Uterus (tissue), 4 donors: ENCODE data around the gene C5orf15. TPM values are rescaled to one million over a fixed set of nuclear protein-coding genes. Genes with fewer than 3 reads are reported as not detected.

Source experiments
- DNase-seq, 2 donors: peaks; one replicate each; pipeline ENCODE4 v3.0.0-alpha.2; 2019 to 2020
- H3K27ac ChIP-seq, 2 donors: fragments of 200-600 bp; sonication (generic); 1 replicate in 1 of 2; 2 replicates in 1 of 2; pipeline ENCODE4 v1.5.1; 2016 to 2018
- H3K27me3 ChIP-seq, 2 donors: fragments of 200-600 bp; sonication (generic); one replicate each; pipeline ENCODE4 v1.5.1; 2018 to 2019; ENCODE audit warnings: control low read depth in 1 of 2
- H3K36me3 ChIP-seq, 2 donors: fragments of 200-600 bp; sonication (generic); one replicate each; pipeline ENCODE4 v1.5.1; 2019; ENCODE audit warnings: control low read depth in 1 of 2
- H3K4me1 ChIP-seq, 2 donors: fragments of 200-600 bp; sonication (generic); one replicate each; pipeline ENCODE4 v1.5.1; 2018 to 2019; ENCODE audit warnings: control low read depth in 1 of 2
- H3K4me3 ChIP-seq, 2 donors: fragments of 200-600 bp; sonication (generic); 1 replicate in 1 of 2; 2 replicates in 1 of 2; pipeline ENCODE4 v1.5.1; 2018 to 2019; ENCODE audit warnings: mild to moderate bottlenecking in 1 of 2
- H3K9me3 ChIP-seq, 2 donors: fragments of 200-600 bp; sonication (generic); one replicate each; pipeline ENCODE4 v1.5.1; 2019; ENCODE audit warnings: control low read depth in 1 of 2
- CTCF ChIP-seq, 4 experiments: fragments of 200-600 bp in 2 of 4; fragments of 450-650 bp in 2 of 4; sonication (generic) in 2 of 4; IDR thresholded peaks; one replicate each; pipeline ENCODE4 v1.5.1; 2016 to 2019; ENCODE audit warnings: antibody characterized with exemption in 4 of 4, mild to moderate bottlenecking in 2 of 4, moderate library complexity in 1 of 4
- POLR2A ChIP-seq, 2 donors: fragments of 450-650 bp; IDR thresholded peaks; one replicate each; pipeline ENCODE4 v1.6.1; 2016; ENCODE audit warnings: antibody characterized with exemption in 2 of 2, mild to moderate bottlenecking in 1 of 2, moderate library complexity in 1 of 2
- intact Hi-C: fragments of 100-400 bp; cut with DNase I; formaldehyde crosslinking; loops from one replicate; pipeline ENCODE4 v1.15.1; 2023; ENCODE audit warnings: low total_unique reads
- total RNA-seq, 4 donors: library from RNA; depleted of rRNA in 3 of 4; stranded (reverse); fragments of >200 nt in 3 of 4; gene quantifications; one replicate each; pipeline versions ENCODE4 v1.1.0 to v1.2.4, GENCODE V29; 2014 to 2023
- donor health status: DM: yes; HTN: yes; CAD: no.

Gene C5orf15
- total RNA-seq, 4 donors from 2014 or later, result 10.5 to 98.9 (median 27.5) TPM

GRCh38 chr5:133966090-133966489 is 2.3 kb downstream of the C5orf15 start:
- Histone ChIP-seq H3K36me3 (no peaks in the 10 kb centered on the region), H3K4me3 (no peak overlapping the region), H3K9me3 (no peaks in the 10 kb centered on the region), H3K27ac (no peak overlapping the region), H3K4me1 (no peaks in the 10 kb centered on the region), H3K27me3 (no peaks in the 10 kb centered on the region)
- DNase-seq, result no peak
- intact Hi-C loops, result no loop called here
- TF ChIP-seq CTCF (IDR thresholded peaks at IDR 0.05), result no peak
- TF ChIP-seq POLR2A (IDR thresholded peaks at IDR 0.05), result no peak

DNA sequence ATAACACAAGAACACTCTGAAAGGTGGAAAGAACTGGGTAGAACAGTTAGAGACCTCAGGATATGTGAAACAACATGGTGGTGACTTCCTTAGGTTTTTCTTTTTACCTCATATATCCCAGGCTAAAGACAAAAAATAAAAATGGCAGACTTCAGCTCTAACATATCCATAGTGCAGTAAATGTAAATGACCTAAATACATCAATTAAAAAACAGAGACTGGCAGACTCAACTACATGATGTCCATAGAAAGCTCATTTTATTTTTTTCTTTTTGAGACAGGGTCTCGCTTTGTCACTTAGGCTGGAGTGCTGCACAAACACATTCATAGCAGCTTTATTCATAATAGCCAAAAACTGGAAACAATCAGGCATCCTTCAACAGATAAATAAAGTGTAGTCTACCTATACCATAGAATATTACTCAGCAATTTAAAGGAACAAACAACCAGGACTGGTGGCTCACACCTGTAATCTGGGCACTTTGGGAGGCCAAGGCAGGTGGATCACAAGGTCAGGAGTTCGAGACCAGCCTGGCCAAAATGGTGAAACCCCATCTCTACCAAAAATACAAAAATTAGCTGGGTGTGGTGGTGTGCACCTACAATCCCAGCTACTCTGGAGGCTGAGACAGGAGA is 4.8 kb downstream of the C5orf15 start:
- TF ChIP-seq CTCF (IDR thresholded peaks at IDR 0.05) (no peak), POLR2A (IDR thresholded peaks at IDR 0.05) (no peak)
- intact Hi-C loops, result no loop called here
- H3K9me3 ChIP-seq, result no peaks in the 10 kb centered on the region
- H3K4me1 ChIP-seq, result no peaks in the 10 kb centered on the region
- DNase-seq, result no peak
- H3K4me3 ChIP-seq, result no peak overlapping the region
- no peaks in the 10 kb centered on the region for H3K36me3 ChIP-seq
- H3K27me3 ChIP-seq, result no peaks in the 10 kb centered on the region
- H3K27ac ChIP-seq, result no peak overlapping the region

GRCh38 chr5:133962801-133963476 is 5.5 kb downstream of the C5orf15 start:
- no peaks in the 10 kb centered on the region for H3K9me3 ChIP-seq
- intact Hi-C loops, result no loop called here
- no peak overlapping the region for H3K27ac ChIP-seq

GRCh38 chr5:133962131-133962530 is 6.3 kb downstream of the C5orf15 start:
- H3K27ac ChIP-seq, result no peak overlapping the region
- no peaks in the 10 kb centered on the region for H3K36me3 ChIP-seq
- DNase-seq, result no peak
- no peaks in the 10 kb centered on the region for H3K9me3 ChIP-seq
- H3K4me3 ChIP-seq, result no peak overlapping the region
- no peaks in the 10 kb centered on the region for H3K27me3 ChIP-seq
- TF ChIP-seq CTCF (IDR thresholded peaks at IDR 0.05) (no peak), POLR2A (IDR thresholded peaks at IDR 0.05) (no peak)
- no peaks in the 10 kb centered on the region for H3K4me1 ChIP-seq
- intact Hi-C loops, result no loop called here

More at GRCh38 chr5:133962801-133963476, 5.5 kb downstream of the C5orf15 start:
- TF ChIP-seq CTCF (IDR thresholded peaks at IDR 0.05), result no peak
- TF ChIP-seq POLR2A (IDR thresholded peaks at IDR 0.05), result no peak
- no peak overlapping the region for H3K4me3 ChIP-seq
- H3K4me1 ChIP-seq, result no peaks in the 10 kb centered on the region
- DNase-seq, result no peak
- no peaks in the 10 kb centered on the region for H3K27me3 ChIP-seq
- no peaks in the 10 kb centered on the region for H3K36me3 ChIP-seq

DNA sequence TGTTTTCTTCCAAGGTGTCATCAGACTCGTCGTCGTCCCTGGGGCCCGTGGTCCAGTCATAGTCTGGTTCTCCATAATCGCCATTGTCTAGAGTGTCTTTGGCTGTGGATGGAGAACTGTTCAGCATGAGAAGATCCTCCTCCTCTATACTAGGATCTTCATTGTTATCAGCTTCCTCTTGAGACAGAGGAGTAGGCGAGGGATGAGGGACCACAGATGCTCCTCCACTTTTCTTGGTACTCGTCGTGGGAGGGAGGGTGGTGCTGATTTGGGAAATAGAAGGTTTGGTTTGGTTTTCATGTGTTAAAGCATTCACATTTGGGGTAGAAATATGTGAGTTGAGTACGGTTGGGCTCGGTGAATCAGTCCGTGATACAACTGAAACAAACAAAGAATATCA is 8.8 kb downstream of the C5orf15 start:
- H3K4me3 ChIP-seq, result no peak overlapping the region
- H3K27ac ChIP-seq, result no peak overlapping the region
- TF ChIP-seq POLR2A (IDR thresholded peaks at IDR 0.05), result no peak
- no peak for TF ChIP-seq CTCF (IDR thresholded peaks at IDR 0.05)
- no peaks in the 10 kb centered on the region for H3K36me3 ChIP-seq
- H3K27me3 ChIP-seq, result no peaks in the 10 kb centered on the region
- H3K4me1 ChIP-seq, result no peaks in the 10 kb centered on the region
- DNase-seq, result no peak
- intact Hi-C loops, result no loop called here
- no peaks in the 10 kb centered on the region for H3K9me3 ChIP-seq
